ENCODE measurements around the gene DOCK10.
"Not testable (repeated sequence)": the region's sequence is repeated elsewhere in the genome, so short reads cannot be mapped to it uniquely, and the experiment has no call there.

The DOCK10 gene

DNA sequence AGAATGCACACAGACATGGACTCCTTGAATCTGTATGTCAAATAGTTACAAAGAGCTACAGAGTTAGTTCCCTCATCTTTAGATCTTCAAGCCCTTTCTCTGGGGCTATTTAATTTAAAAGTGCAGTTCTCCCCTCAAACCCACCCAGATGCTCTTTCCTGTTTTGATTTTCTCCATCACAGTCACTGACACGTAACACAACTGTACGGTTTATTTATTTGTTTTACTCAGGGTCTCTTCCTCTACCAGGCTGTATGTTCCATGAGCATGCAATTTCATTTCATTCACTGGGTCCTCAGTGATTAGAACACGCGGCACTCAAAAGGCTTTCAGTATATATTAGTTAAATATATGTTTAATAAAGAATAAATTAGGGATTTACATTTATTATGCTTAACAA, 94.7 kb downstream of the DOCK10 start:
- H3K27me3 Mint-ChIP-seq (ENCODE audit: low read depth), result no peaks in the 10 kb centered on the region
- H3K9me3 Mint-ChIP-seq, result peaks cover 3% of the 10 kb centered on the region
- peaks cover 73% of the 10 kb centered on the region for H3K4me1 Mint-ChIP-seq (ENCODE audit: low read depth)
- peak overlapping the region; percentile 88 for H3K4me3 Mint-ChIP-seq
- peaks cover 45% of the 10 kb centered on the region for H3K36me3 Mint-ChIP-seq (ENCODE audit: low read depth)
- peak overlapping the region; percentile 90 for H3K27ac Mint-ChIP-seq

DNA sequence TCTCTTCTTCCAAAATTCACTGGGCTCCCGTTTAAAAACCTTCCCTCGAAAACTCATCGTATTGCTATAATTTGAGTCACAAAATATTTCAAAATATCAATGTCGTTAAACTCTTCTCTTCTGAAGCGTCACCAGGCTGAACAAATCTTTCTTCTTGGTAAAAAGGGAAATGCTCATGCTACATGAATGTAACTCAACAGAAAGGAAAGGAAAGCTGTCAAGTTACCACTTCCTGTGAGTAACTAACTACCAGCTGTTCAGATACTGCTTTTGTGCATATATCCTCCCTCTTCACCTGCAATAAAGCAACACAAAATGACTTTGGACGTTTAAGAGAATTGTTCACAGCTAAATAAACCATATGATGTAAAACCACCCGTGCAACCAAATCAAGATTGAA, 95.4 kb downstream of the DOCK10 start:
- Mint-ChIP-seq H3K4me1 (ENCODE audit: low read depth) (peaks cover 74% of the 10 kb centered on the region), H3K4me3 (peak overlapping the region; percentile 88), H3K36me3 (ENCODE audit: low read depth) (peaks cover 45% of the 10 kb centered on the region), H3K27ac (peak overlapping the region; percentile 90), H3K9me3 (no peaks in the 10 kb centered on the region), H3K27me3 (ENCODE audit: low read depth) (no peaks in the 10 kb centered on the region)

DNA sequence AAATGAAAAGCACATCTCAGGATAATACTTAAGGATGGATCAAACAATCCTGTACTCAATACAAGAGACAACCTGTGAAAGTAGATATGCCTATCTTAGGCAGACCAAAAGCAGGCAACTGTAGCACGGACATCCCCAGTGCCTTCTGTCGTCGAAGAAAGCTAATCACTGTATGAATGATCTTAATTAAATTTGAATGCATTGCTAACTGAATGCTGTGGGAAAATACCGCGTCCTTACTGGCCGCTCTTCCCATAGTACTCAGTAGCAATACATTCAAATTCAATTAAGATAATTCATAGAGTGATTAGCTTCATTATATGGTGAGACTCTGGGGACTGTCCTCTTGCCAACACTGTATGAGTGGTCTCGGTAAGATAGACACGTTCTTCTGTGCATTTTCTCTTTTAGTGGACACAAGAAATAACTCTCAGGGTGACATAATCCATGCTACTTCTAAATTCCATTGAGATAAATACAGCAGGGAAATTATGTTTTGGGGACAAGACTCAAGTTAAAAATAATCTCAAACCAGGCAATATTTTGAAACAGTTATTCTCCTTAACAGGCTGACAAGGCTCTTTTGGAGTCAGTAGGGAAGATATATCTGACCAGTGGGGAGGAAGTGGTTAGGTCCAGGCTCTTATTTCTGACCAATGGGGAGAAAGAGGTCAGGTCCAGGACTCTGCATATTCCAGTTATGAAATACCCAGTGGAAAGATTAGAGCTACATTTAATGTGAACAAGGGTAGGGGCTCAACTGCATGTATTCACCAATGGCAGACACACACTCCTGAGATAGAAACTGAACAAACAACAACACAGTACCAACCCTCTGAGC, 97.3 kb downstream of the DOCK10 start:
- Mint-ChIP-seq H3K9me3 (no peaks in the 10 kb centered on the region), H3K36me3 (ENCODE audit: low read depth) (peaks cover 42% of the 10 kb centered on the region)

DNA sequence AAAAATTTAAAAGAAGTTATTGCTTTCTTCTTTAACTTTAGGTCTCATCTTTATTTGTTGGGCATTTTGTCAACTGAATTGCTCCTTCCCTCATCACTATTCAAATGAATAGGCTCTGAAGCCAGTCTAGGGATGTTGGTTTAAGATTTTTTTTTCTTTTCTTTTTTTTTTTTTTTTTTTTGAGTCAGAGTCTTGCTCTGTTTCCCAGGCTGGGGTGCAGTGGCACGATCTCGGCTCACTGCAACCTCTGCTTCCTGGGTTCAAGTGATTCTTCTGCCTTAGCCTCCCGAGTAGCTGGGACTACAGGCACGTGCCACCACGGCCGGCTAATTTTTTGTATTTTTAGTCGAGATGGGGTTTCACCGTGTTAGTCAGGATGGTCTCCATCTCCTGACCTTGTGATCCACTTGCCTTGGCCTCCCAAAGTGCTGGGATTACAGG, 98.6 kb downstream of the DOCK10 start:
- Mint-ChIP-seq H3K4me1 (ENCODE audit: low read depth) (peaks cover 69% of the 10 kb centered on the region), H3K27ac (peak overlapping the region; percentile 89), H3K4me3 (peak overlapping the region; percentile 93), H3K36me3 (ENCODE audit: low read depth) (peaks cover 38% of the 10 kb centered on the region)
- not testable (repeated sequence) for H3K27me3 Mint-ChIP-seq (ENCODE audit: low read depth); H3K9me3 Mint-ChIP-seq

More for the DNA sequence above, 97.3 kb downstream of the DOCK10 start:
- Mint-ChIP-seq H3K27ac (peak overlapping the region; percentile 89), H3K27me3 (ENCODE audit: low read depth) (no peaks in the 10 kb centered on the region), H3K4me3 (peak overlapping the region; percentile 93), H3K4me1 (ENCODE audit: low read depth) (peaks cover 73% of the 10 kb centered on the region)

DNA sequence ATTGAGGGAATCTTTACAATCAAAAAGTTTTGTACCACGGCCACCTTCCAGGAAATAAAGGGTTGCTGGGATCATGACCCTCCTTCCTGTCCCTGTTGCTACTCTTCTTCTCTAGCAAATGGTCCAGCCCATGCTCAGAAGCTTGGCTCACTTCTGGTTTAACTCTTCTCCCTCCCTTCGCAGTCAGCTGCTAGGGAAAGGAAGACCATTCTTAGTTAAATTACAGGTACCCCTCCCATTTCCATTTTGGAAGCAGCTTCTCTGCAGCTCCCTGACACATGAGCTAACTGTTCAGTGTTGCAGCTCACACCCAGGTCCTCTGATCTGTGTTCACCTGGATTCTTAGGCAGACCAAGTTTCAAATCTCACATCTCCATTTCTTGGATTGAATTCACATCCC, 100.3 kb downstream of the DOCK10 start:
- no peaks in the 10 kb centered on the region for H3K9me3 Mint-ChIP-seq

DNA sequence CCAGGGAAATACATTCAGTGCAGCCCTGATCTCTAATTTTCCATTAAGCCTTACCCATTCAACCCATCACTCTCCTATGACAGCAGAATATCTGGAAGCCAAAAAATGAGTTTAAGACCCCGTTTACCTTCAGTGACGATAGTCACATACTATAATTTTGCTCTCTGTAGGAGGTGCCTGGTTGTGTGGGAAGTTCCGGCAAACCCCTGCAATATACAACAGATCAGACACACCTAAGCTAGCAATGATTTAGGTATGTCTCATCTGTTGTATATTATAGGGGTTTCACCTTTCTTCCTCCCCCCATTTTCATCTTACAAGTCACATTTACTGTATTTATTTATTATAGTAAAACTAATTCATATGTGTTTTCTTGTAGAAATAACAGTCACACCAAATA, 101.7 kb downstream of the DOCK10 start:
- no peaks in the 10 kb centered on the region for H3K9me3 Mint-ChIP-seq
- H3K27ac Mint-ChIP-seq, result peak overlapping the region; percentile 23
- H3K4me1 Mint-ChIP-seq (ENCODE audit: low read depth), result peaks cover 73% of the 10 kb centered on the region
- H3K27me3 Mint-ChIP-seq (ENCODE audit: low read depth), result no peaks in the 10 kb centered on the region
- H3K4me3 Mint-ChIP-seq, result peak overlapping the region; percentile 1
- peaks cover 33% of the 10 kb centered on the region for H3K36me3 Mint-ChIP-seq (ENCODE audit: low read depth)

More for the DNA sequence above, 100.3 kb downstream of the DOCK10 start:
- H3K27ac Mint-ChIP-seq, result peak overlapping the region; percentile 82
- H3K4me3 Mint-ChIP-seq, result peak overlapping the region; percentile 70
- H3K36me3 Mint-ChIP-seq (ENCODE audit: low read depth), result peaks cover 39% of the 10 kb centered on the region
- H3K4me1 Mint-ChIP-seq (ENCODE audit: low read depth), result peaks cover 69% of the 10 kb centered on the region
- H3K27me3 Mint-ChIP-seq (ENCODE audit: low read depth), result no peaks in the 10 kb centered on the region

DNA sequence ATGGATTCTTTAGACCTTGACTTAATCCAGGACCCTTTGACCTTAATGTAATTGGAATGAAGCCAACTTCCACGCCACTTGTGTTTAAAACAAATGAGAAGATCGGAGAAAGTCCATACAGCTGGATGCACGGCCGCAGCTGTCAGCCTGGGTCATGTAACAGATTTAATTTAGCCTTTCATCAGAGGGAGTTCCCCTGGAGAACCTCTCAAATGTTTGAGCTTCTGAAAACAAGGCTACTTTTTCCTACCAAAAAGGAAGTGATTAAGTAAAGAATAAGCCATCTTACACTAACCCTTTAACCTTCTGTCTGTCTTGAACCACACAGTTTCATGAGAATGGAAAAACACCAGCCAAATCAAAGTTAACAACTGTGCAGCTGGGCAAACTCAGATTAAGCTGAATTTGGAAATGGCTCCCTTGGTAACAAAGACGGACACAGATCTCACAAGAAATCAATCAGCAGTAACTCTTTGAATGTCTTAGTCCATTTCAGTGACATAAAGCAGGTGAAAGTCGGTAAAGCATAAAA, 103.6 kb downstream of the DOCK10 start:
- peak overlapping the region; percentile 73 for H3K27ac Mint-ChIP-seq
- H3K4me3 Mint-ChIP-seq, result peak overlapping the region; percentile 77
- H3K9me3 Mint-ChIP-seq, result no peaks in the 10 kb centered on the region
- no peaks in the 10 kb centered on the region for H3K27me3 Mint-ChIP-seq (ENCODE audit: low read depth)
- H3K36me3 Mint-ChIP-seq (ENCODE audit: low read depth), result peaks cover 27% of the 10 kb centered on the region
- H3K4me1 Mint-ChIP-seq (ENCODE audit: low read depth), result peaks cover 70% of the 10 kb centered on the region

DNA sequence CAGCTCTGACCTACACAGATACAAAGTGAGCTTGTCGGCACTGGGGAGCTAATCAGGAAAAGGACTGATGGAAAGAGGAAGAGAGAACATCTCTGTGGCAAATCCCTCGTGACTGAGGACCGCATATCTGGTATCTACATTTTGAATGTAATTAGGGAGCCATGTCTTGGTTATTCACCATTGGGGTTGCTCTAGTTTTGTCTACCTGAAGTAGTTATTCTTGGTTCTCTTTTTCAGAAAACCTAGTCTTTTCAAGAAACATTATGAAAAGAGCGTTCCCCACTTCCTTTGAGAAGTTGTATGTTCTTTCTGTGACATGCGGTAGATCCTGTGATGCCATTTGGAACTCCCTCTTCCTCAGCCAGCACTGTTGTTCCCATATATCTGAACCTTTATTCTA, 104.4 kb downstream of the DOCK10 start:
- Mint-ChIP-seq H3K36me3 (ENCODE audit: low read depth) (peaks cover 26% of the 10 kb centered on the region), H3K9me3 (no peaks in the 10 kb centered on the region)

DNA sequence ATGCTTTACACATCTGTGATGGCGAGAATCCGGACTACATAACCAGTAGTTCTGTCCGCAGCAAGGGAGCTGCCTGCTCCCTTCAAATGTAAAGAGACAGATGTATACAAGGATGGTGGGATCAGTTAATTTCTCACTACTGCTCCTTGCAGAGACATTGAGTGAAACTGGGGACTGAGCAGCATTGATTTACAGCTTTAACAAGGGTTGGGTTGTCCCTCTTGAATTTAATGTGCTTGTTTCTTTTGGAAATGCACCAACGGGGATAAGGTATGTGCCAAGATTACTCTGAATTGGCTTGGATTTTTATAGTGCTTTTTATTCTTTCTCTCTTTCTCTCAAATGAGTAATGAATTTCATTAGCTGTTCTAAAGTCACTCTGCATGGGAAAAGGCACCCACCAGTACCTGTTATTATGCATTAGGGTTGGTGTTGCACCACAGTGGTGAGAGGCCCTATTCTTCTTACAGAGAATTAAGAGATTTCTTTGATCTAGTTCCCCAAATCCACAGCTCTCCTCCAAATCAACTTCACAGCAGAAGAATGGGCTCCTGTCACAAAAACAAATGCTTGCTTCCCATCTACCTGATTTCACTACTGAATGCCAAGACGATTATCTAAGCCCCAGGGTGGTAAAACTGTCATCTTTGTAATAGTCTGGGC, 107.6 kb downstream of the DOCK10 start:
- Mint-ChIP-seq H3K4me3 (no peak overlapping the region), H3K27me3 (ENCODE audit: low read depth) (no peaks in the 10 kb centered on the region), H3K27ac (peak overlapping the region; percentile 3), H3K9me3 (no peaks in the 10 kb centered on the region), H3K4me1 (ENCODE audit: low read depth) (peaks cover 77% of the 10 kb centered on the region), H3K36me3 (ENCODE audit: low read depth) (peaks cover 39% of the 10 kb centered on the region)

More for the DNA sequence above, 104.4 kb downstream of the DOCK10 start:
- Mint-ChIP-seq H3K27ac (peak overlapping the region; percentile 73), H3K27me3 (ENCODE audit: low read depth) (no peaks in the 10 kb centered on the region), H3K4me3 (peak overlapping the region; percentile 77), H3K4me1 (ENCODE audit: low read depth) (peaks cover 72% of the 10 kb centered on the region)

DNA sequence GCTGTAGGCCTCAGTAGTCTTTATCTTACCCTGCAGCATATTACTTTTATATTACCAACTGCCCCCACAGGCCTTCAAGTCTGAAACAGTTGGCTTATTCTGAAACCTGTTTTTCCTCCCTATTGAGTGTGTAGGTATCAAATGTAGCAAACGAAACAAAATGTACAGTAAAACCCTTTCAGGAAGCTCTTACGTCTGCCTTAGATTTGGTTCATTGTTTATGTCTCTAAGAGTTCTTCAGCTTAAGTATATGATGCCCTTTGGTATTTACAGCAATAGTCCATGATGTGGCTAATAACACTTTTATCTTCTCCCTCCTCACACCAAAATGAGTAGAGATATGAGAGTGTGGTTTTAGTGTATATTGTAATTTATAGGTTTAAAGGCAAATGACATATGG, 108.8 kb downstream of the DOCK10 start:
- Mint-ChIP-seq H3K4me1 (ENCODE audit: low read depth) (peaks cover 82% of the 10 kb centered on the region), H3K27me3 (ENCODE audit: low read depth) (no peaks in the 10 kb centered on the region), H3K27ac (peak overlapping the region; percentile 67), H3K4me3 (peak overlapping the region; percentile 32), H3K9me3 (no peaks in the 10 kb centered on the region), H3K36me3 (ENCODE audit: low read depth) (peaks cover 47% of the 10 kb centered on the region)

DNA sequence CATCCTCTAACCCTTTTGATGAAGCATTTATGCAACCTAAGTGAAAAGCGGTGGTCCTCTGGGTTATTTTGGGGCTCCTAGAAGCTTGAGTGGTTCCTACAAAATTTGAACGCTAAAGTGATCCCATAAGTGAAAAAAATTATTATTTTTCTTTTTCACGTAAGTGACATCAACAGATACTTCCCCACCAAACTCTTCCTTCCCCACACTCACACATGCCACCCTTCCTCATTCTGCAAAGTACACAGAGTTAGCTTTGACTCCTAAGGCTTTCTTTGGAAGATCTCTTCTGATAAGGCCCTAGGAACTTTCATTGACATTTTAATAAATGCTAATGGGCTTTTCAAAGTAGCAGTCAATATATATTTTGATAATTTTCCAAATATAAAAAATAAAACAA, 109.7 kb downstream of the DOCK10 start:
- peaks cover 81% of the 10 kb centered on the region for H3K4me1 Mint-ChIP-seq (ENCODE audit: low read depth)
- H3K9me3 Mint-ChIP-seq, result no peaks in the 10 kb centered on the region
- H3K4me3 Mint-ChIP-seq, result peak overlapping the region; percentile 39
- peaks cover 49% of the 10 kb centered on the region for H3K36me3 Mint-ChIP-seq (ENCODE audit: low read depth)
- H3K27ac Mint-ChIP-seq, result peak overlapping the region; percentile 79
- H3K27me3 Mint-ChIP-seq (ENCODE audit: low read depth), result no peaks in the 10 kb centered on the region

DNA sequence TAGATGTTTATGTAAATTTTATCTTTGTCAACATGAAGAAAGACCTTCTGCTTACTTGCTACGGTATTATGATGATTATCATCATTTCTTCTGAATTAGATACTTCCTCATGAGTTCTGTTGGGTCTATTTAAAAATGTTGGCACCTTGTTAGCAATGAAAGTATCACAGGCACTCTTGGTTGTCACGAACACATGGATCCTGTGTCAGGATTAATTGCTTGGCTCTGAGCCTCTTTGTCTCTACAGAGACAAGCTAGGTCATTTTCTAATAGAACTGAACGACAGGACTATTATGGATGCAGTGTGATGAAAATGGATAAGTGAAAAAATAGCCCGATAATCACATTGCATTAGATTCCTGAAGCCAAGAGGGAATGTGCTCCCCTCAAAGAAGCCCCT, 110.3 kb downstream of the DOCK10 start:
- Mint-ChIP-seq H3K27me3 (ENCODE audit: low read depth) (no peaks in the 10 kb centered on the region), H3K4me1 (ENCODE audit: low read depth) (peaks cover 84% of the 10 kb centered on the region), H3K27ac (peak overlapping the region; percentile 10), H3K36me3 (ENCODE audit: low read depth) (peaks cover 52% of the 10 kb centered on the region), H3K9me3 (no peaks in the 10 kb centered on the region), H3K4me3 (no peak overlapping the region)

DNA sequence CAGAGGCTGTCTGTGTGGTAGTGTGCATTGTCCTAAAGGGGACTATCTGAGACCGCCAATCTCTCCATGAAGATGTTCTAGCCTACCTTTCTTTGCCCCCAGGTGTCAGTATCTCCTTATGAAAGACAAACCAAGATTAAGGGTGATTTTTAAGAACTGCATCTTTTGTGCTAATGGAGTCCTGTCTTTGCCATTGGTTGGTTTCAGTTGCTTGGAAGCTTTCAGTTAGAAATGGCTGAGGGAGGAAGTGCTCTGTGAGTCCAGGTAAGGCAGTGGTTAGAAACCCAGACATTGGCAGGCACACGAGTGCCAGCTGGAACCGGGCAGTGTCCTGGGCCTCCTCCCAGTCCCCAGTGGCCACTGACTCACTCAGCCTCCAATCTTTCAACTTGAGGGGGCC, 111.3 kb downstream of the DOCK10 start:
- Mint-ChIP-seq H3K9me3 (no peaks in the 10 kb centered on the region), H3K27me3 (ENCODE audit: low read depth) (no peaks in the 10 kb centered on the region), H3K4me1 (ENCODE audit: low read depth) (peaks cover 87% of the 10 kb centered on the region), H3K4me3 (peak overlapping the region; percentile 60), H3K27ac (peak overlapping the region; percentile 94), H3K36me3 (ENCODE audit: low read depth) (peaks cover 60% of the 10 kb centered on the region)

DNA sequence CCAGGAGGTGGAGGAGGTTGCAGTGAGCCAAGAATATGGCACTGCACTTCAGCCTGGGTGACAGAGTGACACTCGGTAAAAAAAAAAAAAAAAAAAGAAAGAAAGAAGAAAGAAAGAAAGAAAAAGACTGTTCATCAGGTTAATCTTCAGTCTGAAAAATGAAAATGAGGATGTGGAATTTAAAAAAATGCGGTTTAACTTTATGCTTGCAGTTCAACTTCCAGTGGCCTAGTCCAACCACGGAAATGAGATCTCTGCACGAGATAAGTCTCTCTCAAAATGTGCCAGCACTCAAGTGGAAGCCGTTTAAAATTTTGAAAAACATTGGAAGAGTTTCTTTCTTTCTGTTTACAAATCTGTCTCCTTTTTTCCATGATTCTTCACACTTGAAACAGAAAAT, 112.1 kb downstream of the DOCK10 start:
- H3K27ac Mint-ChIP-seq, result peak overlapping the region; percentile 94

DNA sequence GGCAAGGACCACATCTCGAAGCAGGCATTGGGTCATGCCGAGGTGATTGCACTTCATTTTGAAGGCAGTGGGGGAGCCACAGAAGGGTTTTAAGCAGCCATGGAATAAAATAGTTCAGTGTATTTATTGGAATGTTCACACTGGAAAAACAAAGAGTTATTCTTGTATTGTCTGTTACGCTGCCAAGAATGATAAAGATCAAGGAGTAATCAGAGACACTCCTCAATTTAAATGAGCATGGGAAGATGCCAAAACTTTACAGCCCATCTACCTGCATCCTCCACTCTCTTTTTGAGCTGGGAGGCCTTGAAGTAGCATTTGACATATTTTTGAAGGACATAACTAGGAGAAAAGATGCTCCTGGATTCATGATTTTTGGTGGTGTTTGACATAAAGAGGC, 112.8 kb downstream of the DOCK10 start:
- Mint-ChIP-seq H3K27me3 (ENCODE audit: low read depth) (no peaks in the 10 kb centered on the region), H3K36me3 (ENCODE audit: low read depth) (peaks cover 68% of the 10 kb centered on the region), H3K9me3 (no peaks in the 10 kb centered on the region), H3K27ac (peak overlapping the region; percentile 94), H3K4me3 (peak overlapping the region; percentile 60), H3K4me1 (ENCODE audit: low read depth) (peaks cover 92% of the 10 kb centered on the region)

More for the DNA sequence above, 112.1 kb downstream of the DOCK10 start:
- Mint-ChIP-seq H3K9me3 (no peaks in the 10 kb centered on the region), H3K4me1 (ENCODE audit: low read depth) (peaks cover 92% of the 10 kb centered on the region), H3K36me3 (ENCODE audit: low read depth) (peaks cover 68% of the 10 kb centered on the region), H3K27me3 (ENCODE audit: low read depth) (no peaks in the 10 kb centered on the region), H3K4me3 (peak overlapping the region; percentile 60)

Data from T-helper 1 cell treated with Interleukin-12 subunit alpha and Interleukin-12 subunit beta and Interleukin-4 antibody, amounts not matched to agents 30 μg/mL and 1 μg/mL, for 36 hours (primary cell).